Activated T-cell treated with anti-CD3 and anti-CD28 coated beads, Interleukin-2, amount 50 U/mL, for 72 hours (primary cell): ENCODE data around the gene PHF1. TPM values are rescaled to one million over a fixed set of nuclear protein-coding genes. Genes with fewer than 3 reads are reported as not detected.
"Not testable (repeated sequence)": the region's sequence is repeated elsewhere in the genome, so short reads cannot be mapped to it uniquely, and the experiment has no call there.

Source experiments
- ATAC-seq, 2 donors: fragments of 150-1000 bp; cut with Tn5 transposase; replicated peaks in 1 of 2; 2 replicates each; pipeline ENCODE4 v1.10.0; 2021; ENCODE audit warnings: moderate library complexity in 2 of 2, mild to moderate bottlenecking in 1 of 2
- DNase-seq, 2 donors: peaks; one replicate each; pipeline ENCODE4 v3.0.0; 2021 to 2022; ENCODE audit warnings: mixed read lengths in 1 of 2
- H3K27ac Mint-ChIP-seq: one replicate; pipeline ENCODE4 v1.8.0; 2022; ENCODE audit warnings: mild to moderate bottlenecking, moderate library complexity, mixed read lengths
- H3K27me3 Mint-ChIP-seq: one replicate; pipeline ENCODE4 v1.8.0; 2022; ENCODE audit warnings: low read depth, mixed read lengths
- H3K36me3 Mint-ChIP-seq, 2 donors: one replicate each; pipeline ENCODE4 v1.8.0; 2022; ENCODE audit warnings: mixed read lengths in 2 of 2, mild to moderate bottlenecking in 1 of 2; ENCODE audit not compliant: insufficient read depth in 2 of 2
- H3K4me1 Mint-ChIP-seq: one replicate; pipeline ENCODE4 v1.8.0; 2022; ENCODE audit warnings: low read depth, mixed read lengths
- H3K4me3 Mint-ChIP-seq, 2 donors: one replicate each; pipeline ENCODE4 v1.8.0; 2022; ENCODE audit warnings: mild to moderate bottlenecking in 2 of 2, mixed read lengths in 2 of 2, moderate library complexity in 2 of 2
- H3K9me3 Mint-ChIP-seq, 2 donors: one replicate each; pipeline ENCODE4 v1.8.0; 2022; ENCODE audit warnings: mixed read lengths in 2 of 2
- total RNA-seq, 2 donors: library from RNA; stranded (reverse); gene quantifications; one replicate each; pipeline ENCODE4 v1.2.3, GENCODE V29; 2022

The PHF1 gene
- 10 to 100 TPM; 65.2 to 77.3 TPM for total RNA-seq

DNA sequence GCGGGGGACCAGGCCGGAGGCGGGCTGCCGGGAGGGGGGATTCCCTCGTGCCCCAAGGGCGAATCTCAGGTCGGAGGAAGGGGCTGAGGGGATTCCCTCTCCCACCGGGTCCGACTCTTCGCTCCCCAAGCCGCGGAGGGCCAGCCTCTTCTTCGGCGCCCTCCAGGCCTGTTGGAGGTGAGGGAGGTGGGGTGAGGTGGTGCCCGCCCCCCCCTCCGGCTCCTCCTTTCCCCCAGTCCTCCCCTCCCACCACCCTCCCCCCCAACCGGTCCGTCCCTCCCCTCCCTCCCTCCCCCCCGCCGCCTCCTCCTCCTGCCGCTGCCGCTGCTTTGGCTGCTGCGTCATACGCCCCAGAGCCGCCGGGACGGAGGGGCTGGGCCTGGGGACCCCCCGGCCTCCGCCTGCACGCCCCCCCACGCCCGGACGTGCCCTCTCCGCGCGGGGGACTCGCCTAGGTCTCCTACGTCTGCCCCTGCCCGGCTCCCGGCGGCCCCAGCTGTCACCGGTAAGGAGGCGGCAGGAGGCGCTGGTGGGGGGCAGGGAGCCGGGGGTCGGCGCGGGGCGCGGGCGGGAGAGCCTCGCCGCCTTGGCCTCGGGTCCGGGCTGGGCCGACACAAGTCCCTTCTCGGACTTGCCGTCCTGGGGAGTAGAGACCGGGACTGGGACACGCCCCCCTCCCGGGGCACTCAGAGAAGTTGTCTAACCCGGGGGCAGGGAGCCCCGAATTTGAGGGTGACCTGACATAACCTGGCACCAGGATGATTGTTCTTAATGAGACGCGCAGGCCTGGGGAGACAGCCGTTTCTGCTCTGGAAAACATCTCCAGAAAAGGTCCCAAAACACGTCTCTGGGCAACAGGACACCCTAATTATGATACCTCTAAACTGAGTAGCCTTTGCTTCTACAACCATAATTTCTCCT is at the start of gene PHF1:
Gene PHF1 (plus strand): TSS at position 304 of the 921 bp plus-strand sequence. CDS start 1,250 bp downstream, outside the sequence.
- H3K4me3 Mint-ChIP-seq: peak within 1 kb of the TSS; percentile 90 to 97
- peak; percentile 76 to 79 for DNase-seq
- no peaks in the 10 kb centered on the region for H3K27me3 Mint-ChIP-seq
- ATAC-seq: peak; percentile 53 to 60
- H3K4me1 Mint-ChIP-seq: peaks cover 55% of the 10 kb centered on the region
- no peaks in the 10 kb centered on the region for H3K9me3 Mint-ChIP-seq
- H3K27ac Mint-ChIP-seq: peak within 1 kb of the TSS; percentile 80
- peaks cover 5 to 31% of the 10 kb centered on the region in 2 donors for H3K36me3 Mint-ChIP-seq

DNA sequence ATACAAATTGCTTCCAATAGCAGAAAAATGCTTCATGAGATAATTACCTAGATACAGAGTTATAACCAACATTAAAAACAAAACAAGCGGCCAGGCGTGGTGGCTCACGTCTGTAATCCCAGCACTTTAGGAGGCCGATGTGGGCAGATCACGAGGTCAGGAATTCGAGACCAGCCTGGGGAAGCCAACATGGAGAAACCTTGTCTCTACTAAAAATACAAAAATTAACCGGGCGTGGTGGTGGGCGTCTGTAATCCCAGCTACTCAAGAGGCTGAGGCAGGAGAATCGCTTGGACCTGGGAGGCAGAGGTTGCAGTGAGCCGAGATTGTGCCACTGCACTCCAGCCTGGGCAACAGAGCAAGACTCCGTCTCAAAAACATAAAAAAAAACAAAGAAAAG is 47.3 kb upstream of the PHF1 start:
- H3K36me3 Mint-ChIP-seq, H3K4me3 Mint-ChIP-seq, DNase-seq, H3K4me1 Mint-ChIP-seq, H3K27me3 Mint-ChIP-seq, ATAC-seq, H3K9me3 Mint-ChIP-seq, H3K27ac Mint-ChIP-seq: not testable (repeated sequence)

DNA sequence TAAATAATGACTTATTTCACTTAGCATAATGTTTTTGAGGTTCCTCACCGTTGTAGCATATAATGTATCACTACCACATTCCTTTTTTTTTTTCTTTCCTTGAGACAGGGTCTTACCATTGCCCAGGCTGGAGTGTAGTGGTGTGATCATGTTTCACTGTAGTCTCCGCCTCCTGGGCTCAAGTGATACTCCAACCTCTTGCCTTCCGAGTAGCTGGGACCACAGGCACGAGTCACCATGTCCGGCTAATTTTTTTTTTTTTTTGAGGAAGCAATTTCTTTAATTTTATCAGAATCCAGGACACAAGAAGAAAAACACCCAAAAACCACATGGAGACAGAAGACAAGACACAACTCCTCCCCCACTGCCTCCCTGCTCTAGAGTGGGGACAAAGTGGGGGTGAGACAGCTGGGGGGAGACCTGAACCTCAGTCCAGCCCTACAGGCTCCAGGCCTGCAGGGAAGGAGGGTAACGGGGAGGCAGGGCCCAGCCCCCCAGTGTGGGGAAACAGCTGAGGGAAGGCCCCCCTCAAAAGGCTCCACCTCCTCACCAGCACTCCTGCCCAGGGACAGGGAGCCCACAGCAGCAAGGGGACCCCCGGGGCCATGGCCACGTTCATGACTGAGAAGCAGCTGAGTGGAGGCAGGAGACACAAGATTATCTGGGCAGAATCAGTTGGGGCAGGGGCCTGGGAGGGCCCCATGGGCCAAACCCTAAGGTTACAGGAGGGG is 46.2 kb upstream of the PHF1 start:
- H3K27me3 Mint-ChIP-seq: not testable (repeated sequence)

DNA sequence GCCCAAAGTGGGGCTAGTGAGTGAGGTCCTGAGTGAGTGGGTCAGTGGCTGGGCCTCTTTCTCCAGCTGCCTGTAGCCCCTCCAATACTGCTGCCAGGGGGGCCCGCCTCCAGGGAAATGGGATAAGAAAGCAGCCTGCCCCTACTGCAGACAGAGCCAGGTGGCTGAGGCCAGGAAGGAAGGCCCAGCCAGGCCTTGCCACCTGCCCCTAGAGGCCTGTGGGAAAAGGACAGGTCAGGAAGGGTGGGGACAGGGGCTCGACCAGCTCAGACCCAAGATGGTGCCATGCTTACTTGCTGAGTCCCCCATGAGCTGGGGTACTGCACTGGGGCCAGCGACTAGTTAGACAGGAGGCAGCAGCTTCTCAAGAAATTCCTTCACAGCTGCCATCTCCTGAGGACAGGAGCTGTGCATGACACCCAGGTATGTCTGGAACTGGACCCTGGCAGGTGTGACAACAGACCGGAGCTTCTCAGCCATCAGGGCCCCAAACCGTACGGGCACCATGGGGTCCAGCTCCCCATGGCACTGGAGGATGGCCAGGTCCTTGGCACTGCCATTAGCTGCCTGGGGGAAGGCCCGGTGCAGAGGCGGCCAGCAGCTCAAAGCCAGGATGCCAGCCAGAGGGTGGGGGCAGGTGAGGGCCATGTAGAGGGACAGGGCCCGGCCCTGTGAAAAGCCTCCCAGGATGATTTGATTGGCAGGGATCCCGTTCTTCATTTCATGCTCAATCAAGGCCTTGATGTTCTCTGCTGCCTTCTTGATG is 45.4 kb upstream of the PHF1 start:
- not testable (repeated sequence) for ATAC-seq, H3K4me3 Mint-ChIP-seq, DNase-seq, H3K27me3 Mint-ChIP-seq, H3K9me3 Mint-ChIP-seq, H3K27ac Mint-ChIP-seq, H3K4me1 Mint-ChIP-seq, H3K36me3 Mint-ChIP-seq

More for the DNA sequence above, 46.2 kb upstream of the PHF1 start:
- not testable (repeated sequence) for H3K36me3 Mint-ChIP-seq, H3K4me3 Mint-ChIP-seq, H3K27ac Mint-ChIP-seq, H3K4me1 Mint-ChIP-seq, DNase-seq, H3K9me3 Mint-ChIP-seq
- peak in 1 of 2 donors; percentile 36 for ATAC-seq

DNA sequence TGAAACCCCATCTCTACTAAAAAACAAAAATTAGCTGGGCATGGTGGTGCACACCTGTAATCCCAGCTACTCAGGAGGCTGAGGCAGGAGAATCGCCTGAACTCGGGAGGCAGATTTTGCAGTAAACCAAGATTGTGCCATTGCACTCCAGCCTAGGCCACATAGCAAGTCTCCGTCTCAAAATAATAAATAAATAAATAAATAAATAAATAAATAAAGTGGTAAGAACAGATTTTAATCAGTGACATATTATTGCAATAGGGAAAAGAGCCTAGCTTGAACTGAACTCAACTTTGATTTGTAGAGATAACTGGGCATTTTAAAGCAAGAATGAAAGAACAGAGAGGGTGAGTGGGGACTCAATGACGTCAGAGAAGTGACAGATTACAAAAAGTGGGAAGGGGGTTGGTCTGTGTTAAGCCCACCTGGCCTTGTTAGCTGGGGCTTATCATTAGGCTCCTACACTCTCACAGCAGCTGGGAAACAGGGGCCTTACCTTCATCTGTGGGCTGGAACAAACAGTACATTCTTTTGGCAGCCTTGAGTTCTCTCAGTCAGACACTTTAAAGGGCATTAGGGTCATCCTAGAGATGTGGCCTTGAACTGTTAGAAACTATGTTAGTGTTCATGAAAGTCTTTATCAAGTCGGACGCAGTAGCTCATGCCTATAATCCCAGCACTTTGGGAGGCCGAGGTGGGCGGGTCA is 43.7 kb upstream of the PHF1 start:
- no peaks in the 10 kb centered on the region for H3K36me3 Mint-ChIP-seq
- no peaks in the 10 kb centered on the region for H3K9me3 Mint-ChIP-seq
- no peak overlapping the region for H3K27ac Mint-ChIP-seq
- DNase-seq (no peak), ATAC-seq (no peak)
- H3K4me3 Mint-ChIP-seq: no peak overlapping the region
- no peaks in the 10 kb centered on the region for H3K27me3 Mint-ChIP-seq
- H3K4me1 Mint-ChIP-seq: no peaks in the 10 kb centered on the region

DNA sequence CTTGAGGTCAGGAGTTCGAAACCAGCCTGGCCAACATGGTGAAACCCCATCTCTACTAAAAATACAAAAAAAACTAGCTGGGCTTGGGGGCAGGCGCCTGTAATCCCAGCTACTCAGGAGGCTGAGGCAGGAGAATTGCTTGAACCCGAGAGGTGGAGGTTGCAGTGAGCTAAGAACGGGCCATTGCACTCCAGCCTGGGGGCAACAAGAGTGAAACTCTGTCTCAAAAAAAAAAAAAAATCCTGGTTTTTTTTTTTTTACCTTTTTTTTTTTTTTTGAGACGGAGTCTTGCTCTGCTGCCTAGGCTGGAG is 43.1 kb upstream of the PHF1 start:
- H3K4me1 Mint-ChIP-seq, H3K36me3 Mint-ChIP-seq, H3K9me3 Mint-ChIP-seq, ATAC-seq, H3K4me3 Mint-ChIP-seq, DNase-seq, H3K27me3 Mint-ChIP-seq, H3K27ac Mint-ChIP-seq: not testable (repeated sequence)

DNA sequence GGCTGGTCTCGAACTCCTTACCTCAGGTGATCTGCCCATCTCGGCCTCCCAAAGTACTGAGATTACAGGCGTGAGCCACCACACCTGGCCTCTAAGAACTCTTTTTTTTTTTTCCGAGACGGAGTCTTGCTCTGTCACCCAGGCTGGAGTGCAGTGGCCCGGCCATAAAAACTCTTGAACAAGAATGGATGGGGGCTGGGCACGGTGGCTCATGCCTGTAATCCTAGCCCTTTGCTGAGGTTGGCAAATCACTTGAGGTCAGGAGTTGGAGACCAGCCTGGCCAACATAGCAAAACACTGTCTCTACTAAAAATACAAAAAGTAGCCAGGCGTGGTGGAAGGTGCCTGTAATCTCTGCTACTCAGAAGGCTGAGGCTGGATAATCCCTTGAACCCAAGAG is 38.9 kb upstream of the PHF1 start:
- H3K27ac Mint-ChIP-seq, DNase-seq, H3K36me3 Mint-ChIP-seq, H3K9me3 Mint-ChIP-seq, H3K27me3 Mint-ChIP-seq, H3K4me3 Mint-ChIP-seq, ATAC-seq: not testable (repeated sequence)
- H3K4me1 Mint-ChIP-seq: peaks cover 13% of the 10 kb centered on the region

DNA sequence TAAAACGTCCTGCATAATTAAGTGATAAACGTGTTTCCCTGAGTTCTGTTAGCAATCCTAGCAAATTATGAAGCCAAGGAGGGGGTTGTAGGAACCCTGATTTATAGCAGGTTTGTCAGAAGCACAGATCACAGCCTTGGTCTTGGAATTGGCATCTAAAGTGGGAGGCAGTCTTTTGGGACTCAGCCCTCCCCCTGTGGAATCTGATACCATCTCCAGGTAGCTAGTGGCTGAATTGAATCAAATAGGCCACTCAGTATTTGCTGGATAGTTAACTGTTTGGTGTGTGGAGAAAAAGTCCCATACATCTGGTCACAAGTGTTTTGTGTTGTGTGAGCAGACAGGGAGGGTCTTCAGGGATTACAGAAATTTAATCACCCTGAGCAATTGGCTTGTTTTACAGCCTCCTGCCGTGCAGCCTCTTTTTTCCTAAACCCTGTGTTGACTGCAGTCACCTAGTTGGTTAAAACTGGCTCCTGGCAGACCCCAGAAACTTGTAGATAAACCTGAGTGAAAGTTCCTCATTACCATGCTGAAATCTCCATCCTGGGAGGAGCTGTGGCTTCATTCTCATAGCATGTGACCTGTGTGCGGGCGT is 38.2 kb upstream of the PHF1 start:
- no peak overlapping the region for H3K4me3 Mint-ChIP-seq
- H3K27ac Mint-ChIP-seq: no peak overlapping the region

DNA sequence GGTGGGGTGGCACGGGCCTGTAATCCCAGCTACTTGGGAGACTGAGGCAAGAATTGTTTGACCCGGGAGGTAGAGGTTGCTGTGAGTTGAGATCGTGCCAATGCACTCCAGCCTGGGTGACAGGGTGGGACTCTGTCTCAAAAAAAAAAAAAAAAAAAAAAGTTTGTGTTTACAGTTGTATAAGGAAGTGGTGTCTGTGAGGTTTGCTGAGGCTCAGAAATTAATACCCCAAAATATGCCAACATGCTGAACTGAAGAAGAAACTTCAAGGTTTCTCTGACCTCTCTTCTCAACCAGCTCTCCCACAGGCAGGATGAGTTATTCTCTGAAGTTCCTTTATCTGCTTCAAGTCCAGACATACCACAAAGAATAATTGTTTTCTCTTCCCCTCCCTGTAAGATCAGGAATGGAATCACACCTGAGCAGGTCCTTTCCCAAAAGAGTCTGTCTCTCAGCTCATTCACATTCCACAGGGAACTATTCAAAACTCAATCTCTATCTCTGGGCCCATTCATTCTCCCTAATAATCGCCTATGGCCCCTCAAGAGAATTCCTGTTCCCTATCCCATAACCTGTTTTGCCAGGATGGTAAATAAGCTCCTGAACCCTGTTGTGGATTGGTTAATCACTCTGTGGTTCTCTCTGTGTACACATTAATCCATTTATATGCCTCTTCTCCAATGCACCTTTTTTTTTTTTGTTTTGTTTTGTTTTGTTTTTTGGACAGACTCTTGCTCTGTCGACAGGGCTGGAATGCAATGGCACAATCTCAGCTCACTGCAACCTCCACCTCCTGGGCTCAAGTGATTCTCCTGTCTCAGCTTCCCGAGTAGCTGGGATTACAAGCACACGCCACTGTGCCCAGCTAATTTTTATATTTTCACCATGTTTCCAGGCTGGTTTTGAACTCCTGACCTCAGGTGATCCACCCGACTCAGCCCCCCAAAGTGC is 36.6 kb upstream of the PHF1 start:
- peak overlapping the region; percentile 84 for H3K27ac Mint-ChIP-seq
- no peak for ATAC-seq
- no peak for DNase-seq

More for the DNA sequence above, 38.2 kb upstream of the PHF1 start:
- Mint-ChIP-seq H3K4me1 (peaks cover 13% of the 10 kb centered on the region), H3K36me3 (no peaks in the 10 kb centered on the region), H3K27me3 (no peaks in the 10 kb centered on the region), H3K9me3 (no peaks in the 10 kb centered on the region)
- DNase-seq (no peak), ATAC-seq (no peak)

DNA sequence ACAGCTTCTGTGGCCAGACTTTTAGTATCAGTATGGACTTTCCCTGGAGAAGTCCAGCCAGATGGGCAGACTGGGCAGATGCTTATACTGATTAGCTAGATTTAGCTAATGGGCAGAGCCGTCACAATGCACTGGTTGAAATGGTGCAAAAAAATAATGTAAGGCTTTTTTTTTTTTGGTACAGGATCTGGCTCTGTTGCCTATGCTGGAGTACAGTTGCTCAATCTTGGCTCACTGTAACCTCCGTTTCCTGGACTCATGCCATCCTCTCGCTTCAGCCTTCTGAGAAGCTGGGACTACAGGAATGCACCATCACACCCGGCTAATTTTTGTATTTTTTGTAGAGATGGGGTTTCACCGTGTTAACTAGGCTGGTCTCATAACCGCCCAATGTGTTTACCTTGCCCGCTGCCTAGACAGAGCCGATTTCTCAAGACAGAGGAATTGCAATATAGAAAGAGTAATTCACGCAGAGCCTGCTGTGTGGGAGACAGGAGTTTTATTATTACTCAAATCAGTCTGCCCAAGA is 35.6 kb upstream of the PHF1 start:
- ATAC-seq: no peak
- H3K27ac Mint-ChIP-seq: peak overlapping the region; percentile 84

More for the DNA sequence above, 36.6 kb upstream of the PHF1 start:
- Mint-ChIP-seq H3K4me3 (no peak overlapping the region), H3K9me3 (no peaks in the 10 kb centered on the region), H3K36me3 (no peaks in the 10 kb centered on the region), H3K4me1 (peaks cover 13% of the 10 kb centered on the region), H3K27me3 (no peaks in the 10 kb centered on the region)

DNA sequence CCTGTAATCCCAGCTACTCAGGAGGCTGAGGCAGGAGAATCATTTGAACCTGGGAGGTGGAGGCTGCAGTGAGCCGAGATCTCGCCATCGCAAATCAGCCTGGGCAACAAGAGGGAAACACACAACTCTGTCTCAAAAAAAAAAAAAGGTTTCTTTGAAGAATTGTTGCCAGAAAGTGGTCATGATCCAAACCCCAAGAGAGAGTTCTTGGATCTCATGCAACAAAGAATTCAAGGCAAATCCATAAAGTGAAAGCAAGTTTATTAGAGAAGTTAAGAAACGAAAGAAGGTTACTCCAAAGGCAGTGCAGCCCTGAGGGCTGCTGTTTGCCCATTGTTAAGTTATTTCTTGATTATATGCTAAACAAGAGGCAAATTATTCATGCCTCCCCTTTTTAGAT is 33.6 kb upstream of the PHF1 start:
- peaks cover 13% of the 10 kb centered on the region for H3K4me1 Mint-ChIP-seq
- no peaks in the 10 kb centered on the region for H3K27me3 Mint-ChIP-seq

More for the DNA sequence above, 35.6 kb upstream of the PHF1 start:
- Mint-ChIP-seq H3K27me3 (no peaks in the 10 kb centered on the region), H3K36me3 (no peaks in the 10 kb centered on the region), H3K4me1 (peaks cover 13% of the 10 kb centered on the region), H3K4me3 (no peak overlapping the region), H3K9me3 (no peaks in the 10 kb centered on the region)
- DNase-seq: no peak

More for the DNA sequence above, 33.6 kb upstream of the PHF1 start:
- Mint-ChIP-seq H3K27ac (no peak overlapping the region), H3K36me3 (no peaks in the 10 kb centered on the region), H3K4me3 (no peak overlapping the region), H3K9me3 (no peaks in the 10 kb centered on the region)
- ATAC-seq (no peak), DNase-seq (no peak)
